ENCODE results near the gene WIPF1.
A peak's percentile ranks its signal among the peaks of the same experiment; 100 is the strongest.

WIPF1 gene

DNA sequence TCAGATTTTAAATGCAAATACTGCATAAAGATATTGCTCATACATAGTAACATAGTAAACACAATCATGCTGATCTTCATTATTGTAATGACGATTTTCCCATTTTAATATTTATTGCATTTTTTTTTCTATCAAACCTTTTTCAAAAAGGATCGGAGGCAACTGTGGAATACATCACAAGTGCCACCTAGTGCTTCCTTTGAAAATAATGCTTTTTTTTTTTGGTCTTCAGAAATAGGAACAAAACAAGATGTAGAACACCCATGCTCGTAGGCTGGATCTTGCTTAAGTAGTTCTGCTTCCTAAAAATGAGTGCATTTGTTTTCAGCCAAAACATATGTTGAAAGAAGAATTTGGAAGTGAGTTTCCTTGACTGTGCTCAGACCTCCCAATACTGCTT, 75.1 kb downstream of the WIPF1 start:
- H3K36me3 ChIP-seq (ENCODE audit: insufficient read depth, insufficient read length, low read length) = no peaks in the 10 kb centered on the region
- no peak for DNase-seq (ENCODE audit: low read depth, low spot score)
- H3K27me3 ChIP-seq (ENCODE audit: insufficient read depth, insufficient read length) = no peaks in the 10 kb centered on the region
- H3K9ac ChIP-seq (ENCODE audit: insufficient read length, low read depth) = no peak overlapping the region
- TF ChIP-seq SUZ12 (IDR thresholded peaks at IDR 0.05; ENCODE audit: extremely low read depth, insufficient read depth, insufficient read length) (no peak), ZNF274 (IDR thresholded peaks at IDR 0.05; ENCODE audit: low read depth, low read length) (no peak)
- no peaks in the 10 kb centered on the region for H3K4me1 ChIP-seq (ENCODE audit: insufficient read depth, insufficient read length)
- no peaks in the 10 kb centered on the region for H3K9me3 ChIP-seq (ENCODE audit: insufficient read depth, low read length)
- H3K4me3 ChIP-seq (ENCODE audit: insufficient read length, low read depth) = no peak overlapping the region

DNA sequence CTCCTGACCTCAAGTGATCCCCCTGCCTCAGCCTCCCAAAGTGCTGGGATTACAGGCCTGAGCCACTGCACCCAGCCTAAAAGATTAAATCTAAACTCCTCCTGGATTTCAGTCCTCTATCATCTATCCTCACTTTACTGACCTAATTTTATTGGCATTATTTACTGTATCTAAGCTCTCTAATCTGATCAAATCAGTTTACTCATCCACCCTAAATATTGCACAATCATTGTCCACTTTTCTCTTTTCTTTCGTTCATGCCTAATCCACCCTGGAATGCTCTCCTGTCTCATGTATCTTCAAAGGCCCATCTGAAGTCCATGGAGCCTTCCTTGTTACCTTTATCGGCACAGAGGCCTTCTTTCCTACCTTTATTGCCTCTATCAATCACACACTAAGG, 79.2 kb downstream of the WIPF1 start:
- Histone ChIP-seq H3K36me3 (ENCODE audit: insufficient read depth, insufficient read length, low read length) (no peaks in the 10 kb centered on the region), H3K9me3 (ENCODE audit: insufficient read depth, low read length) (no peaks in the 10 kb centered on the region; the same call in 1 of the 2 replicates), H3K4me3 (ENCODE audit: insufficient read length, low read depth) (no peak overlapping the region), H3K27me3 (ENCODE audit: insufficient read depth, insufficient read length) (no peaks in the 10 kb centered on the region), H3K4me1 (ENCODE audit: insufficient read depth, insufficient read length) (no peaks in the 10 kb centered on the region), H3K9ac (ENCODE audit: insufficient read length, low read depth) (no peak overlapping the region)
- no peak for TF ChIP-seq ZNF274 (IDR thresholded peaks at IDR 0.05; ENCODE audit: low read depth, low read length)
- no peak for TF ChIP-seq SUZ12 (IDR thresholded peaks at IDR 0.05; ENCODE audit: extremely low read depth, insufficient read depth, insufficient read length)
- TF ChIP-seq YY1 (IDR thresholded peaks at IDR 0.05; ENCODE audit: insufficient read depth, insufficient read length) = no peak
- DNase-seq (ENCODE audit: low read depth, low spot score) = no peak

DNA sequence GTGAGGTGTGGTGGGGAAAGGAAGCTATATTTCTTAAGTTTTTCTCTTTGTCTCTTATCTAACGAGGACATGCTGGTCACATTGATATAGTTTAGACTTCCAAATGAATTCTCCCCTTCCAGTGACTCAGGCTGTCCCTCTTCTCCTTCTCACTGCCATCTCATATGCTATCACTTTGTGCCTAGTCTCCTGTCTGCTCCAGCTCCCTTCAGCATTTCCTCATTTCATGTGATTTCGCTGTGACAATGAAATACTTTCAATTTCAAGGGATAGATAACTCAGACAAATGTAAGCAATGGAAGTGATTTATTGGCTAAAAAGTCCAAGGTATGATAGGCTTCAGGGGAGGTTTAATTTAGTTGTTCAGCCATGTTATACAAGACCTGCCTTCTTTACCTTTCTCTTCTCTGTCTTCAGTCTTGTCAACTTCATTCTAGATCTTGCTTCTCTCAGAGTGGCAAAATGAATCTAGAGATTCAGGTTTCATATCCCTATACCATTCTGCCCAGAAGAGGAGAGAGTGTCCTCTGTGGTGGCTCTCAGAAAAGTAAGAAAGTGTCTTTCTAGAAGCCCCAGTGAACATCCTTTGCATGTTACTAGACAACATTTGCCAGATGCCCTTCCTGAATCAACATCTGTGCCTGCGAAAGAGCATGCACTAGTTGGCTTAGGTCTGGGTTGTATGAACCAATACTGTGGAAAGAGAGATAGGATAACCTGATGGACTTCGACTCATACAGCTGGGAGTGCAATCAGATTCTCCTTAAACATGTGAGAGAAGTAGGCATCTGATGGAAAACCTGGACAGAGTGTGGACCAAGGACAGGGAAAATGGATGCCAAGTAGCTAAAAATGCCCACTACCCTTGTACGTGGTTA, 80.9 kb downstream of the WIPF1 start:
- H3K4me1 ChIP-seq (ENCODE audit: insufficient read depth, insufficient read length) = no peaks in the 10 kb centered on the region
- no peaks in the 10 kb centered on the region for H3K27me3 ChIP-seq (ENCODE audit: insufficient read depth, insufficient read length)
- H3K36me3 ChIP-seq (ENCODE audit: insufficient read depth, insufficient read length, low read length) = no peaks in the 10 kb centered on the region
- peaks cover 13% of the 10 kb centered on the region for H3K9me3 ChIP-seq (ENCODE audit: insufficient read depth, low read length)
- DNase-seq (ENCODE audit: low read depth, low spot score) = no peak
- H3K4me3 ChIP-seq (ENCODE audit: insufficient read length, low read depth) = no peak overlapping the region
- no peak for TF ChIP-seq ZNF274 (IDR thresholded peaks at IDR 0.05; ENCODE audit: low read depth, low read length)
- no peak for TF ChIP-seq SUZ12 (IDR thresholded peaks at IDR 0.05; ENCODE audit: extremely low read depth, insufficient read depth, insufficient read length)
- TF ChIP-seq YY1 (IDR thresholded peaks at IDR 0.05; ENCODE audit: insufficient read depth, insufficient read length) = no peak
- no peak overlapping the region for H3K9ac ChIP-seq (ENCODE audit: insufficient read length, low read depth)

DNA sequence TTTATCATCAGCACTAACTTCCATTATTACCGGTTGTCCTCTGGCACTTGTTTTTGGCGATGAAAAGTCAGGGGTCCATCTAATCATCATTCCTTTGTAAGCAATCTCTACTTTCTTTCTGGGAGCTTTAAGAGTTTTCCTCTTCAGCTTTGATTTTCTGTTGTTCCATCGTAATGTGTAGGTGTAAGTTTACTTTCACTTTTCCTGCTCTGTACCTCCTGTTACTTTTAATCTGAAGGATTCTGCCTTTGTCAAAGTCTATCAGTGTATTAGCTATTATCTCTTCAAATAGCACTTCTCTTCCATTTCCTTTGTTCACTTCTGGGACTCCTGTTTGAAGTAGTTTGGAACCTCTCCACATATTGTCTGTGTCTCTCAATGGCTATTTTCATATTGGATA, 85.3 kb downstream of the WIPF1 start:
- Histone ChIP-seq H3K9ac (ENCODE audit: insufficient read length, low read depth) (no peak overlapping the region), H3K4me1 (ENCODE audit: insufficient read depth, insufficient read length) (no peaks in the 10 kb centered on the region), H3K9me3 (ENCODE audit: insufficient read depth, low read length) (peaks cover 52% of the 10 kb centered on the region), H3K4me3 (ENCODE audit: insufficient read length, low read depth) (no peak overlapping the region), H3K27me3 (ENCODE audit: insufficient read depth, insufficient read length) (no peaks in the 10 kb centered on the region), H3K36me3 (ENCODE audit: insufficient read depth, insufficient read length, low read length) (no peaks in the 10 kb centered on the region)
- no peak for TF ChIP-seq SUZ12 (IDR thresholded peaks at IDR 0.05; ENCODE audit: extremely low read depth, insufficient read depth, insufficient read length)
- TF ChIP-seq YY1 (IDR thresholded peaks at IDR 0.05; ENCODE audit: insufficient read depth, insufficient read length) = no peak
- TF ChIP-seq ZNF274 (IDR thresholded peaks at IDR 0.05; ENCODE audit: low read depth, low read length) = no peak
- no peak for DNase-seq (ENCODE audit: low read depth, low spot score)

GRCh38 chr2:174511580-174512260, 85.9 kb downstream of the WIPF1 start:
- TF ChIP-seq ZNF274 (IDR thresholded peaks at IDR 0.05; ENCODE audit: low read depth, low read length) (no peak), SUZ12 (IDR thresholded peaks at IDR 0.05; ENCODE audit: extremely low read depth, insufficient read depth, insufficient read length) (no peak), YY1 (IDR thresholded peaks at IDR 0.05; ENCODE audit: insufficient read depth, insufficient read length) (no peak)
- H3K9me3 ChIP-seq (ENCODE audit: insufficient read depth, low read length) = peaks cover 58% of the 10 kb centered on the region

DNA sequence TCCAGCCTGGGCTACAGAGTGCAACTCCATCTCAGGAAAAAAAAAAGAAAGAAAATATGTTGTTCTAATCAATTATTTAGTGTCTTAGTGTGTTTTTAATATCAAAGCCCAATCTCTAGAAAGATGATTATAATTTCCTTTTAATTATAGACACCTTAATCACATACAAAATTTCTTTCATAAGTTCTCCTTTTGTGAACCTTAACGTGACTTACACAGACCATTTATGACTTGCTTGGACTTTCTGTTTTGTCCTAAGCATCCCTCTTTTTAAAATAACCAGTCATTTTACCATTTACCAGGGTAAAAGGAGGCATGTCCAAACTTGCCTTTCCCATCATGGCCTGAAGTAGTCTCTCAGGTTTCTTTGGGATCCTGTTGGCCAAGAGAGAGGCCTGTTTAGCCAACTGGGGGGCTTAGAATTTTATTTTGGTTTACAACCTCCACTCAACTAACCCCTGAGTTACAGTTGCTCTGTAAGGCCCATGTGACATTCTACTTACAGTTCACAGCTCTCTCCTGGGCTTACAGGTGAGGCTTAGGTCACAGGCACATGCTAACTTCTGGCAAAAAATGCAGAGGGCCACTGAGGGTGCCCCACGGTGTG, 86.9 kb downstream of the WIPF1 start:
- Histone ChIP-seq H3K4me1 (ENCODE audit: insufficient read depth, insufficient read length) (no peaks in the 10 kb centered on the region), H3K4me3 (ENCODE audit: insufficient read length, low read depth) (no peak overlapping the region), H3K36me3 (ENCODE audit: insufficient read depth, insufficient read length, low read length) (no peaks in the 10 kb centered on the region), H3K27me3 (ENCODE audit: insufficient read depth, insufficient read length) (no peaks in the 10 kb centered on the region), H3K9ac (ENCODE audit: insufficient read length, low read depth) (no peak overlapping the region), H3K9me3 (ENCODE audit: insufficient read depth, low read length) (peaks cover 61% of the 10 kb centered on the region)
- TF ChIP-seq SUZ12 (IDR thresholded peaks at IDR 0.05; ENCODE audit: extremely low read depth, insufficient read depth, insufficient read length) (no peak), YY1 (IDR thresholded peaks at IDR 0.05; ENCODE audit: insufficient read depth, insufficient read length) (no peak), ZNF274 (IDR thresholded peaks at IDR 0.05; ENCODE audit: low read depth, low read length) (no peak)
- peak; percentile 40 for DNase-seq (ENCODE audit: low read depth, low spot score)

More at GRCh38 chr2:174511580-174512260, 85.9 kb downstream of the WIPF1 start:
- no peak overlapping the region for H3K4me3 ChIP-seq (ENCODE audit: insufficient read length, low read depth)
- no peak for DNase-seq (ENCODE audit: low read depth, low spot score)
- no peaks in the 10 kb centered on the region for H3K36me3 ChIP-seq (ENCODE audit: insufficient read depth, insufficient read length, low read length)
- H3K27me3 ChIP-seq (ENCODE audit: insufficient read depth, insufficient read length) = no peaks in the 10 kb centered on the region
- no peak overlapping the region for H3K9ac ChIP-seq (ENCODE audit: insufficient read length, low read depth)
- H3K4me1 ChIP-seq (ENCODE audit: insufficient read depth, insufficient read length) = no peaks in the 10 kb centered on the region

Measured in NT2/D1 (cell line).